Measurements from ENCODE around the gene PNLIPRP2. TPM values are rescaled to one million over a fixed set of nuclear protein-coding genes. Genes with fewer than 3 reads are reported as not detected.

Gene PNLIPRP2
- total RNA-seq, 1 experiment from 2014 or later, result 1.1 TPM

GRCh38 chr10:116659049-116659670, 38.4 kb downstream of the PNLIPRP2 start:
- intact Hi-C loops (cut with micrococcal nuclease), result no loop called here
- Histone ChIP-seq H3K27me3 (ENCODE audit: insufficient read depth, low read length) (0 out of 2 replicates have a peak, but pooled peaks cover 3% of the 10 kb centered on the region), H3K27ac (ENCODE audit: low read depth, low read length) (no peak overlapping the region), H3K79me2 (ENCODE audit: insufficient read depth, low read length) (no peaks in the 10 kb centered on the region), H3K4me3 (replicated peaks in 1 of 2; ENCODE audit: low read depth in 1 of 2, low read length in 2 of 2) (no peak overlapping the region), H3K4me2 (ENCODE audit: low read length) (no peak overlapping the region), H3K36me3 (ENCODE audit: control insufficient read depth in 1 of 2, insufficient read depth in 2 of 2, low read length in 2 of 2) (no peaks in the 10 kb centered on the region), H3K9me2 (ENCODE audit: insufficient read depth) (no peaks in the 10 kb centered on the region), H3K9ac (ENCODE audit: low read length) (no peak overlapping the region), H4K20me1 (ENCODE audit: insufficient read depth) (no peaks in the 10 kb centered on the region), H3K9me3 (ENCODE audit: control insufficient read depth in 1 of 2, insufficient read depth in 1 of 2, low read depth in 1 of 2, low read length in 2 of 2) (no peaks in the 10 kb centered on the region), H2AFZ (ENCODE audit: low read depth, low read length, poor library complexity, severe bottlenecking) (no peak overlapping the region), H3K4me1 (ENCODE audit: control insufficient read depth in 1 of 2, insufficient read depth in 2 of 2, low read length in 2 of 2) (no peaks in the 10 kb centered on the region)
- RAD21 ChIA-PET (ENCODE audit: low non-redundant PET in 1 of 2, low total read pairs in 2 of 2, uncharacterized antibody in 2 of 2, unreplicated experiment in 2 of 2), result no interaction called here
- no TSS peak for BruUV-seq (replicated peaks)
- ATAC-seq (no peak), DNase-seq (ENCODE audit: low read depth, low spot score) (no peak)
- POLR2A ChIA-PET, result no interaction called here
- CTCF ChIA-PET, result interaction anchor here (1.0 kb wide), 1 partner anchor 23 kb away, joined by 3 read pairs; no protein-coding TSS in a partner anchor
- no peak for TF ChIP-seq RAD21 (IDR thresholded peaks at IDR 0.05; ENCODE audit: low read depth)
- TF ChIP-seq, protein P1, sequence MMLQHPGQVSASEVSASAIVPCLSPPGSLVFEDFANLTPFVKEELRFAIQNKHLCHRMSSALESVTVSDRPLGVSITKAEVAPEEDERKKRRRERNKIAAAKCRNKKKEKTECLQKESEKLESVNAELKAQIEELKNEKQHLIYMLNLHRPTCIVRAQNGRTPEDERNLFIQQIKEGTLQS (IDR thresholded peaks at IDR 0.05), result no peak
- no peak for TF ChIP-seq TCF7L2 (IDR thresholded peaks at IDR 0.05; ENCODE audit: borderline replicate concordance, extremely low read depth, insufficient read depth, insufficient read length)
- TF ChIP-seq FOSL1 (IDR thresholded peaks at IDR 0.05; ENCODE audit: low read depth), result no peak
- TF ChIP-seq SRF (IDR thresholded peaks at IDR 0.05; ENCODE audit: low read depth), result no peak
- TF ChIP-seq ZBTB33 (IDR thresholded peaks at IDR 0.05; ENCODE audit: extremely low read depth, insufficient replicate concordance, low read length), result no peak
- no peak for TF ChIP-seq ZFX (IDR thresholded peaks at IDR 0.05)
- no peak for TF ChIP-seq EZH2phosphoT487 (IDR thresholded peaks at IDR 0.05; ENCODE audit: borderline replicate concordance)
- no peak for TF ChIP-seq SP1 (IDR thresholded peaks at IDR 0.05; ENCODE audit: low read depth)
- TF ChIP-seq EGR1 (IDR thresholded peaks at IDR 0.05; ENCODE audit: low read depth), result no peak
- TF ChIP-seq POLR2A (IDR thresholded peaks at IDR 0.05; ENCODE audit: borderline replicate concordance, extremely low read depth, insufficient read depth, insufficient read length), result no peak
- TF ChIP-seq MAX (IDR thresholded peaks at IDR 0.05), result no peak

Measured in HCT116 (cell line).